AG04450 (cell line): Measurements from ENCODE around the gene BABAM2. TPM values are rescaled to one million over a fixed set of nuclear protein-coding genes. Genes with fewer than 3 reads are reported as not detected.

Experiments used
- CTCF ChIA-PET: fragments of 300-600, 350-600 bp; formaldehyde crosslinking; extraction: SDS; loops from one replicate; lab custom pipeline; 2022; ENCODE audit warnings: antibody characterized with exemption, inconsistent platforms; lab: Charles Lee
- POLR2A ChIA-PET: fragments of 350-600 bp; formaldehyde crosslinking; extraction: SDS; loops from one replicate; lab custom pipeline; 2021; ENCODE audit warnings: antibody characterized with exemption, inconsistent platforms; lab: Yijun Ruan, JAX
- DNase-seq: peaks from one replicate; pipeline ENCODE4 v3.0.0-alpha.2; 2011; ENCODE audit warnings: low read depth, low spot score
- H3K27ac ChIP-seq: one replicate; pipeline ENCODE4 v1.5.1; 2012; ENCODE audit warnings: low read depth, low read length, control low read depth
- H3K27me3 ChIP-seq: one replicate; pipeline ENCODE4 v1.6.0; 2012; ENCODE audit warnings: low read length; ENCODE audit not compliant: control insufficient read depth, insufficient read depth
- H3K4me3 ChIP-seq: 2 replicates; pipeline ENCODE4 v1.5.1; 2011; ENCODE audit warnings: mild to moderate bottlenecking, low read depth, low read length, control low read depth
- H3K9me3 ChIP-seq: 2 replicates; pipeline ENCODE4 v1.5.1; 2012; ENCODE audit warnings: low read length; ENCODE audit not compliant: control insufficient read depth, insufficient read depth
- polyA plus RNA-seq: library from polyadenylated mRNA; depleted of rRNA; stranded (reverse); fragments of >200 nt; gene quantifications from 2 replicates; pipeline ENCODE4 v1.2.3, GENCODE V29; 2011
- TF ChIP-seq, protein P1 (sequence below): IDR thresholded peaks from 2 replicates; pipeline ENCODE4 v1.5.1; 2011; ENCODE audit warnings: low read depth, low read length, control low read depth, inconsistent platforms

Gene BABAM2
- polyA plus RNA-seq, 1 experiment: 44.5 TPM

DNA sequence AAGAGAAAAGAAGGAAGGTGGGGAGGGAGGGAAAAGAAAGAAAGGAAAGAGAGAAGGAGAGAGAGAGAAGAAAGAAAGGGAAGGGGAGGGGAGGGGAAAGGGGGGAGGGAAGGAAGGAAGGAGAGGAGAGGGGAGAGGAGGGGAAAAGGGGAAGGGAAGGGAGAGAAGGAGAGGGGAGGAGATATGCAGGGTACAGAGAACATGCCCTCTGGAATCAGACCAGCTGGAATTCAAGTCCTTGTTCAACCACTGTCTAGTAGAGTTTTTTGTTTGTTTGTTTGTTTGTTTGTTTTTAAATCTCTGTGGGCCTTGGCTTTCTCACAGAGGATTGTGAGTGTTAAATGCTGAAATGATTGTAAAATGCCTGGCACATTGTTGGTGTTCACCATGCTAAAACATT is 424.4 kb downstream of the BABAM2 start:
- CTCF ChIA-PET: no interaction called here
- H3K27me3 ChIP-seq: no peaks in the 10 kb centered on the region
- H3K4me3 ChIP-seq: no peak overlapping the region
- DNase-seq: no peak
- peaks cover 4% of the 10 kb centered on the region; the same call in 1 of the 2 replicates for H3K9me3 ChIP-seq
- TF ChIP-seq, protein P1, sequence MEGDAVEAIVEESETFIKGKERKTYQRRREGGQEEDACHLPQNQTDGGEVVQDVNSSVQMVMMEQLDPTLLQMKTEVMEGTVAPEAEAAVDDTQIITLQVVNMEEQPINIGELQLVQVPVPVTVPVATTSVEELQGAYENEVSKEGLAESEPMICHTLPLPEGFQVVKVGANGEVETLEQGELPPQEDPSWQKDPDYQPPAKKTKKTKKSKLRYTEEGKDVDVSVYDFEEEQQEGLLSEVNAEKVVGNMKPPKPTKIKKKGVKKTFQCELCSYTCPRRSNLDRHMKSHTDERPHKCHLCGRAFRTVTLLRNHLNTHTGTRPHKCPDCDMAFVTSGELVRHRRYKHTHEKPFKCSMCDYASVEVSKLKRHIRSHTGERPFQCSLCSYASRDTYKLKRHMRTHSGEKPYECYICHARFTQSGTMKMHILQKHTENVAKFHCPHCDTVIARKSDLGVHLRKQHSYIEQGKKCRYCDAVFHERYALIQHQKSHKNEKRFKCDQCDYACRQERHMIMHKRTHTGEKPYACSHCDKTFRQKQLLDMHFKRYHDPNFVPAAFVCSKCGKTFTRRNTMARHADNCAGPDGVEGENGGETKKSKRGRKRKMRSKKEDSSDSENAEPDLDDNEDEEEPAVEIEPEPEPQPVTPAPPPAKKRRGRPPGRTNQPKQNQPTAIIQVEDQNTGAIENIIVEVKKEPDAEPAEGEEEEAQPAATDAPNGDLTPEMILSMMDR: no peak
- no peak overlapping the region for H3K27ac ChIP-seq
- POLR2A ChIA-PET: interaction anchor here (0.7 kb wide), 1 partner anchor 12 kb away, joined by 3 read pairs; no protein-coding TSS in a partner anchor

DNA sequence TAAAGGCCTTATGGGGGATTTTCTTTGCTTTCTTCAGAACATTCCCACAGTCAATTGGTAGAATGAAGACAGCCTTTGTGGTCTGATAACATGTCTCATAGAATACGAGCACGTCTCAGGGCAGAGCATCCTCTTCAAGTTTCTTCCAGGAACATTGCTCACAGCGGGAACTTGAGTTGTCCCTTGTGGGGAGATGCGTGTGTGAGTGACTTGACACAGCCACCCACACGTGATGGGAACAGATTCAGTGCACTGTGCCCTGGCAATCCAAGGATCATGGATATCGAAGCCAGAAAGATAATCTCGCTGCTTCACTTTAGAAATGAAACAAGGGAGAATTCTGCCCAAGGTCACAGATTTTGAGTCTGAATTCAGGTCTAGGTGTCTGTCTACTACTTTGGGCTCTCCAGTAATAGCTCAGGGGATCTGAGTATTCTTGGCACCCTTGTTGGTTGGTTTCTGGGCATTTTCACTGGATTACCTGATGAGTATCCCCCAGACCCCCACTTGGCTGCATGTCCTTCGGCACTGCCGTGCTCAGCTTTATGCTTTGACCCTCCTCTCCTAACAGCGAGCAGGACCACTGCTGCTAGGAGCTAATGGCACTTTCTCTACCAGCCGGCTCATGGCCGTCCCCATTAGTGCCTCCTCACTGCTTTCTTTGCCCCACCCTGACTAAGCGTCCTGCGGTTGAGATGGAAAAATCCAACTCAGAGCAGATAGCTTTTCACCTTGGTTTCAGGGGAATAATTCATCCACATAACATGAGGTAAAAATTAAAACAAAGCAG is 426.2 kb downstream of the BABAM2 start:
- CTCF ChIA-PET: no interaction called here
- peaks cover 4% of the 10 kb centered on the region; the same call in 1 of the 2 replicates for H3K9me3 ChIP-seq
- DNase-seq: no peak
- TF ChIP-seq, protein P1: no peak
- POLR2A ChIA-PET: no interaction called here
- H3K27me3 ChIP-seq: no peaks in the 10 kb centered on the region
- no peak overlapping the region for H3K4me3 ChIP-seq
- H3K27ac ChIP-seq: no peak overlapping the region

- ChIA-PET POLR2A (no interaction called here), CTCF (no interaction called here)
- DNase-seq: no peak
- TF ChIP-seq, protein P1: no peak
- Histone ChIP-seq H3K27ac (no peak overlapping the region), H3K27me3 (no peaks in the 10 kb centered on the region), H3K9me3 (peaks cover 4% of the 10 kb centered on the region; the same call in 1 of the 2 replicates), H3K4me3 (no peak overlapping the region)
These were observed 426.9 kb downstream of the BABAM2 start for GRCh38 chr2:28317390-28317789.

GRCh38 chr2:28318023-28318422 is 427.5 kb downstream of the BABAM2 start:
- ChIA-PET CTCF (no interaction called here), POLR2A (no interaction called here)
- no peaks in the 10 kb centered on the region for H3K27me3 ChIP-seq
- H3K4me3 ChIP-seq: no peak overlapping the region
- H3K9me3 ChIP-seq: peaks cover 4% of the 10 kb centered on the region; the same call in 1 of the 2 replicates
- no peak for DNase-seq
- H3K27ac ChIP-seq: no peak overlapping the region
- TF ChIP-seq, protein P1: no peak

DNA sequence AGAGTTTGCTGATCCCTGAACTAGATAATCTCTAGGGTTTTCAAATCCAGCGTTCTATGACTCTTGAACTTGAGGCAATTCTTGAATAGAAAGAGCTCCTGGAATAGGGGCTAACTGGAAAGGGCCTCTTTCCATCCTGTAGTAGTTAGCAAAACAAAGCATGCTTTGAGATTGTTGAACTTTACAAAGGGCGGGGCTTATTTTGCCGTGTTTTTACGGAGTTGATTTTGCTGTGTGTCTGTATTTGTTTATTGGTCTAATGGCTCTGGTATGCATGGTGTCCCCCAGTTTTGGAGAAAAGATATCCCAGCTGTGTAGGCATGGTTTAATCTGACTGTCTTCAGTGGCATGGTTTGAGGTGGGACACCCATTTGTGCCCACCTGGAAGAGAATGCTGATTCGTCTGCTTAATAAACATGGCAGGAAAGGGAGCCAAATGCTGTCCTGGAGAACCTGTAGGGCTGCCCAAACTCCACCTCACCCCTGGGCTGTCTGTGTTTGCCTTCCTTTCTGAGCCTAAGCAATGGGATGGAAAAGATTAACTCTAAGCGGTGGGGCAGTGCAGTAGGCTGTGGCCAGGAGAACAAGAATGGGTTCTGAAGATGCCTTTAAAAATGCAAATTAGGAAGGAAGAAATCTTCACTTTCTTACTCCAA is 428.1 kb downstream of the BABAM2 start:
- Histone ChIP-seq H3K27me3 (no peaks in the 10 kb centered on the region), H3K27ac (no peak overlapping the region), H3K9me3 (peaks cover 4% of the 10 kb centered on the region; the same call in 1 of the 2 replicates), H3K4me3 (no peak overlapping the region)
- CTCF ChIA-PET: interaction anchor here (1.4 kb wide), 1 partner anchor 16 kb away, joined by 5 read pairs; no protein-coding TSS in a partner anchor
- POLR2A ChIA-PET: no interaction called here
- TF ChIP-seq, protein P1: no peak
- no peak for DNase-seq
